Stimulated activated CD4-positive, alpha-beta T cell treated with anti-CD3 and anti-CD28 coated beads, Interleukin-2, amount 100 ng/mL, for 4 hours (primary cell): ENCODE data around the gene SLC17A9.

Source experiments
- DNase-seq: peaks from one replicate; pipeline ENCODE4 v3.0.0-alpha.2; 2020; ENCODE audit warnings: low read depth

Gene SLC17A9

DNA sequence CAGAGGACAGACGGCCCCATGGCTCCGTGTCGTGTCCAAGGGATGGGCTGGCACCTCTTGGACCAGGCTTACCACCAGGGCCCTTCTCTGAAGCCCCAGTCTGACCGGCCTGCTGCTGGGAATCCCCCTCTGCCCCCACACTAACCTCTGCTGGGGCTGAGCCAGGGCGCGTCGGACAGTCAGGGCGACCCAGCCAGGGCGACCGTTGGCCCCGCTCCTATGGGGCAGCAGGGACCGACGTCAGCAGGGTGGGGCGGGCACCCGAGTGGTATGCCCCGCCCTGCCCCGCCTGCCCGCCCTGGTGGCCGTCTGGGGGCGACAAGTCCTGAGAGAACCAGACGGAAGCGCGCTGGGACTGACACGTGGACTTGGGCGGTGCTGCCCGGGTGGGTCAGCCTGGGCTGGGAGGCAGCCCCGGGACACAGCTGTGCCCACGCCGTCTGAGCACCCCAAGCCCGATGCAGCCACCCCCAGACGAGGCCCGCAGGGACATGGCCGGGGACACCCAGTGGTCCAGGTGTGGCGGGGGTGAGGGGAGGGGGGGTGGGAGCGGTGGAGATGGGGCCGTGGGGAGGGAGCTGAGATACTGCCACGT lies at the start of gene SLC17A9:
TSS of gene SLC17A9 (plus strand) at position 337 of the 595 bp plus-strand sequence. CDS start at position 459, 122 bp downstream.
- DNase-seq: no peak

- no peak for DNase-seq
Measured at GRCh38 chr20:62902926-62903615, 49.4 kb upstream of the SLC17A9 start.

- DNase-seq: no peak
Measured at GRCh38 chr20:62905536-62906117, 46.9 kb upstream of the SLC17A9 start.

- DNase-seq: no peak
Measured at GRCh38 chr20:62906209-62906608, 46.3 kb upstream of the SLC17A9 start.

DNA sequence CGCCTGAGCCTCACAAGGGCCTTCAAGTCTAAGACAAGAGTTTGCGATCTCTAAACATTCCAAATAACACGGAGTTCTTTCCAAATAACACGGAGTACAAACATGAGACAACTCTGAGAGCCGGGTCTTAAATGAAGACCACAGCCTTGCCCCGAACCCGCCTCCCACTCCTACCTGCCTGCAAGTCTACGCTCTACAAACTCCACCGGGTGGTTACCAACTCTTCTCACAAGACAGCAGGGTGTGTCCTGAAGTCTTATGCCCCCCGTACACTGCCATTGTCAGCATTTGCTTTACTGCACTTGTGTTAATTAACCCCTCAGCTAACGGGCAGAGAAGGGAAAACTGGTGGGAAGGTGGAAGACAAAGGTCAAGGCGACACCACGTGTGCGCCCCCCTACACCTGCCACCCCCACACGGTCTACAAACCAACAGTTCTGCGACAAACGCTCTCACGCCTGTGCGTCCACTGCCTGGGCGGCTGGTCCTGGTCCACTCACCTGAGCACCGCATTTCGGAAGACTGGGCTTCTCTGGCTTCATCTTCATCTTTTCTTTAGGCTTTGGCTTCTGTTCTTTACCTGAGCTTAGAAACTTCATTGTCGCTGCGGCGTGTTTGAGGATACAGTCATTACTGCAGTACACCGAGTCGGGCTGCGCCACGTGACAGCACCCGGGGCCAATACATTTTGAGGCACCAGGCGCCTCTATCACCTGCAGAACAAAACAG lies 45.7 kb upstream of the SLC17A9 start:
- no peak for DNase-seq

DNA sequence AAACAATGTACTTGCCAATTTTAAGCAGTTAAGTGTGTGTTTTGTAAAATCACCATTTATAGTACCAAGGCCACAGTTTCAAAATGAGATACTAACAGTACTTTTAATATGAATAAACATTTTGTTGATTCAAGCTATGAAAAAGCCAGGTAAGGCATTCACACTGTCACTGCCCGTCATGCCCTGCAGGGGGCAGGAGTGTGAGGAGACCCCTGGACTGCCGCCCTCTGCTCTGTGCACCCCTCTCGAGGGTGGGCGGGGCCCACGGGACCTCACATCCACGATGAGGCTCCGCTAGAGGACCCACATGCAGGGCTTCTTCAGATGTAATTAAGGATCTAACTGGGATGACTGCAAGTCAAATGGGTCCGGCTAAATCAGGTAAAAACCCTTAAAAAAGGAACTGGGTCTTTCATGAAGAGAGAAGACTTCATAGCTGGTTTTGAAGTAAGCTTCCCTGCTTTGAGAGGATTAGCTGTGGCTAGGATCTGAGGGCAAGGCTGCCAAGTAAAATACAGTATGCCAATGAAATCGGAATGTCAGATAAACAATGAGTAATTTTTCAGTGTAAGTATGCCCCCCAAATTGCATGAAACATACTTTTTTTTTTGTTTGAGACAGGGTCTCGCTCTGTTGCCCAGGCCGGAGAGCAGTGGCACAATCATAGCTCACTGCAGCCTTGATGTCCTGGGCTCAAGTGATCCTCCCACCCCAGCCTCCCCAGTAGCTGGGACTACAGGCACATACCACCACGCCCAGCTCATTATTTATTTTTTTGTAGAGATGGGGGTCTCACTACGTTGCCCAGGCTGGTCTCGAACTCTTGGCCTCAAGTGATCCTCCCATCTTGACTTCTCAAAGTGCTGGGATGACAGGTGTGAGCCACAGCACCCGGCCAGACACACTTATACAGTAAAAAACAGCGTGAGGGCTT lies 44.9 kb upstream of the SLC17A9 start:
- DNase-seq: no peak

DNA sequence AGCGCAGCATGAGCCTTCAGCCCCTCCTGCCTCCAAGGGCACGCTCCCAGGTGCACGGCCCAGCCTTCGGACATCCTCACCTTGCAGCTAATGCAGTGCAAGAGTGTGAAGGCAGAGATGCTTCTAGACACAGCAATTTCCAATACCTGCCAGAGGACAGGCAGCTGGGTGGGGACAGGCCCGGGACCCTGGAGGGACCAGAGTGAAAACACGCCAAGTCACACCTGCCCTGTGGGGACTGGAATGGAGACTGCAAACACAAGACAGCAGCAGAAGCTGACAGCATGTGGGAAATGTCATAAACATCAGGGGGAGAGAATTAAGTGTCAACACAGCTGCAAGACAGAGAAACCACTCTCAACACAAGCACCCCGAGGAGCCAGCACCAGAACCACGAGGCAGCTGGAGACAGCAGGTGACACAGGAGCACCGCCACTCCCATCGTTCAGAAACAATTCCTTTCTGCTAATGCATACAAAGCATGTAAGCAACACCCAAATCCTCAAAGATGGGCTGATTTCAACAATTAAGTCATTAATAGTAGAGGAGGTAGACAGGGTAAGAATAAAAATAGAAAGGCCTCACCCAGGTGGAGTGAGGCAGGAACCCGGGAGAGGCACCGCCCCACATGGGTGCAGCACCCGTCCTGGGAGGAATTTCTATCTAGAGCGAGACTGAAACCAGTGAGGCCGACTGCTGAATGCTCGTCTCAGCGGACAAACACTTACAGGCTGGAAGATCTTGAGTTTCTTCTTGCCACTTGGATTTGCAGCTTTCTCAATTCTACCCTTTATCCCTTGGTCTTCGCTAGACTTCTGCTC lies 43.3 kb upstream of the SLC17A9 start:
- no peak for DNase-seq

DNA sequence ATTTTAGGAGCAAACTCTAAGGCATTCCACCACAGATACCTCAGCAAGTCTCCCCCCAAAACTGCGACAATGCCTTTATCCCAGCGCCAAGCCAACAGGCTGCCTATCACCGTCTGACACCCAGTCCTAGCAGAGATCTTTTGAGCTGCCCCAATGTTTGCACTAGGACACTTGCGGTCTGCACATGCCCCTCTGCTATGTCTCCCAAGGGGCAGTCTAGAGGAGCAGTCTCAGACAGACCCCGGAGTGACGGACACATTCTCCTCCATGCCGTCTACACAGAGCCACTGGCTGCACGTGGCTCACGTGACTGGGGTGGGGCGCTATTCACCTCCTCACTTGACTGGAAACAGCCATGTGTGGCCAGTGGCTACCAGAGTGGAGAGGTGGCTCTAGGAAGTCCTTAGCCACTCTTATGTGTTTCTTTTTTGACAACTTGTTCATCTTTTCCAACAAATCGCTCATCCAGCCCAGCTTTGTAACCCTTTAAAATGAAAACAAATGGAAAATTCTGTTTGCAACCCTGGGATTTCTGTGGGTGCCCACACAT lies 42.2 kb upstream of the SLC17A9 start:
- no peak for DNase-seq

DNA sequence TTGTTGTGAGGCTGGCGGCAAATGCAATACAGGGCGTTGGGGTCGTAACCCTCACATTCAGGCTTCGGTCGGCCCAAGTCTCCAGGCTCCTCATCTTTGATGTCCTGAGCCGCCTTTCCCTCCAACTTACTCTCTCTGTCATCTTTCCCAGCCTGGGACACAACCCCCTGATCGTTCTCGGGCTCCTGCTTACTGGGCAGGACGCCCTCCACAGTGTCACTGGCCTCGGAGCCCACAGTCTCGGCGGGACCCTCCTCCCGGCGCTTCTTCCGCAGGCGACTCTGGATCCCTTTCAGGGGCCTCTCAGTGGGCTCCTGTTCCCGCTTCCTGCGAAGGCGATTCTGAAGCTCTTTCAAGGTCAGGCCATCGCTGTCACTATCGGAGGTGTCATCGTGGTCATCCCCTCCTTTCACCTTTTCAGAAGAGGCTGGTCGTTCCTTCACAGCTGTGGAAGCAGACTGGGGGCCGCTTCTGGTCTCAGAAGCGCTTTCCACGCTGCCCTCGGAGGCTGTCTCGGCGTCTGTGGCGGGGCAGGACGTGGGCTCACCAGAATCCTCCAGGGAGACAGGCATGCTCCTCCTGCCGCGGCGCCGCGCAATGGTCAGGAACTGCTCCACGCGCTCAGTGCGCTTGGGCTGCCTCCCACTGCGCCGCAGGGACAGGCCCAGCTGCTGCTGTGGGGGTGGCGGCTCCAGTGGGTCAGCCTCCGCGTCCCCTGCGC lies 41.6 kb upstream of the SLC17A9 start:
- no peak for DNase-seq

GRCh38 chr20:62911701-62912280 lies 40.7 kb upstream of the SLC17A9 start:
- no peak for DNase-seq

- no peak for DNase-seq
Measured at GRCh38 chr20:62913043-62913630, 39.4 kb upstream of the SLC17A9 start.

DNA sequence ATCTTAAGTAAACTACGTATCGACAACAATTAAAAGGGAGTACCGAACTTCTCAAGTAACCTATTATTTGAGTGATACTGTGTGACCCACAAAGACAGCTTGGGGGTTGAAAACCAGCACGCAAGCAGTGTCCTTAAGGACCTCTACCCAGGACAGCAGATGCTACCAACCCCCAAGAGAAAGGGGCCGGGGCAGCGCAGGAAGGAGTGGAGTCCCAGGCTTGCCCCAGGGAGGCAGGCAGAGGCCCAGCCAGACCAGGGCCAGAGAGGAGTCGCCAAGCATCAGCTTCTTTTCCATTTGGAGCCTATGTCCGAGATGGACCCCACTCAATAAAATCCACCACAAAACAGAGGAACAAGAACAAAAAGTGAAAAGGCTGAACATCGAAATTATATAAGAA lies 38.1 kb upstream of the SLC17A9 start:
- no peak for DNase-seq

- no peak for DNase-seq
Measured at GRCh38 chr20:62914970-62915457, 37.5 kb upstream of the SLC17A9 start.

DNA sequence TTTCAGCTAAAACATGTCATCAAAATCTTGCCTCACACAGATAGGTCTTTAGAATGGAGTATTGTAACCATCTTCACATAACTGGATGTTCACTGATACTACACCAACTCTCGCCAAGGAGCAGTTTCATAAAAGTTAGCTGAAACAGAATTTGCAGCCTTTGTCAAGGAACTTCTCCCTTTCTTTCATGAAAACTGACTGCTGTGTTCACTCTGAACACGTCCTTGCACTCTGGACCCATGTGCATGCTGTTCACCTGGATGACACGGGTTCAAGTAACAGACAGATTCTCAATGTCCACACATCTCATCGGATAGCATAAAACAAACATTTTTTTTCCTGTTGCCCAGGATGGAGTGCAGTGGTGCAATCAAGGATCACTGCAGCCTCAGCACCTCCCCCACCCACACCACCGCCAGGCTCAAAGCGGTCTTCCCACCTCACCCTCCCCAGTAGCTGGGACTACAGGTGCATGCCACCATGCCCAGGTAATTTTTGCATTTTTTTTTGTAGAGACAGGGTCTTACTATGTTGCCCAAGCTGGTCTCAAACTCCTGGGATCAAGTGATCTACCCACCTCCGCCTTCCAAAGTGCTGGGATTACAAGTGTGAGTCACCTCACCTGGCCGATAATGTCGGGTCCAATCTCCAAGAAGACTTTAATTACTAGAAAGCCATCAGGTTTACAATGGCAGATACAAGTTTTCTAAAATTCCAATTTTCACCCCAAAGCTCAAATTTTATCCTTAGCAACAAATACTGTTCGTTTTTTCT lies 35.6 kb upstream of the SLC17A9 start:
- no peak for DNase-seq

DNA sequence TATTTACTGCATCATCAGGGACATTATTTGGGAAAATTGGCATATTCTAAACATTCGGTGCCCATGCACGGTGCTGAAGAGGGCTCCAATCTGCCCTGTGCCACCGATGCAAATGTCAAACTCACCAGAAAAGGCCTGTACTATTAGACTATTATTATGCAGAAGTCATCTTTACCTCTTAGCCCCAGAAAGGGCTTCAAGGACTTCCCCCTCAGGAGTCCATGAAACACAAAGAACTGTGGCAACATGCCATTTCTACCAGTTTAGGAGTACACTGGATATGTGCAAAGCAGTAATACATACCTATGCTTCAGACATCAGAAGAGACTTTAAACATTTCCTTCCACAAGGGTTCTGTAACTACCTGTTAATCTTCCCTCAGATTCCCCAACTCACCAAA lies 34.8 kb upstream of the SLC17A9 start:
- DNase-seq: no peak

- DNase-seq: no peak
Measured at GRCh38 chr20:62918147-62918546, 34.4 kb upstream of the SLC17A9 start.

GRCh38 chr20:62918831-62919230 lies 33.7 kb upstream of the SLC17A9 start:
- no peak for DNase-seq

DNA sequence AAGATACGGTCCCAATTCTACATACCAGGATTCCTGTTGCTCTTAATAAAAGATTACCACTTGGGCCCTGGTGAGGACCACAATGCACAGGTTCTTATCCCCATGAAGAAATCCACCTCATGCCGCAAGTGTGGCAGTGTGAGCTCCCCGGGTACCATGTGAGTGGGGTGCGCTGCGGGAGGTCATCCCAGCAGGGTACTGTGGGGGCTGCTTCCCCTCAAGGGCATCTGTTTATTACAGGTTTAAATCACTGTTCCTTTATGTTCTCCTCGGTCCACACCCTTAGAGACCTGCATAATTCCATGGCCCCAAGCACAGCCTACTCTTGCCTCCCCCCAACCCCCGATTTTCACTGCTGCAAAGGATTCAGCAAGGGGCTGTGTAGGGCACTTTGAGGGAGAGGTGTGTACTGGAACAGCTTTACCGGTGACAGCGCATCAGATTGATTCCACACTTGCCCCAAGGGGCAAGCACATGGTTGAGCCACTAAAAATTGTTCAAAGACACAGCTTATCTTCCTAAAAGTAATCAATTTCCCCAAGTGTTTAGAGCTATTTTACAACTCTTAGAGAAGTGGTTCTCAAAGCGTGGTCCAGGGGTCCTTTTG lies 32.4 kb upstream of the SLC17A9 start:
- DNase-seq: no peak
